D341Med (cell line): ENCODE measurements around the gene NRCAM.

ENCODE experiments used
- DNase-seq: peaks from one replicate; pipeline ENCODE4 v3.0.0; 2012; ENCODE audit warnings: low spot score

The NRCAM gene

GRCh38 chr7:108425714-108426275, 30.4 kb downstream of the NRCAM start:
- DNase-seq = no peak

GRCh38 chr7:108424013-108424412, 32.2 kb downstream of the NRCAM start:
- DNase-seq = no peak

- DNase-seq = no peak
Observed at GRCh38 chr7:108423089-108423989, 32.9 kb downstream of the NRCAM start.

- DNase-seq = no peak
Observed at GRCh38 chr7:108421720-108422331, 34.4 kb downstream of the NRCAM start.

GRCh38 chr7:108419961-108420908, 36.0 kb downstream of the NRCAM start:
- DNase-seq = no peak

- no peak for DNase-seq
Observed at GRCh38 chr7:108418946-108419345, 37.3 kb downstream of the NRCAM start.

- DNase-seq = no peak
Observed at GRCh38 chr7:108417926-108418325, 38.3 kb downstream of the NRCAM start.

- no peak for DNase-seq
Observed at GRCh38 chr7:108417144-108417543, 39.1 kb downstream of the NRCAM start.

GRCh38 chr7:108415821-108416536, 40.3 kb downstream of the NRCAM start:
- no peak for DNase-seq

- no peak for DNase-seq
Observed at GRCh38 chr7:108415084-108415483, 41.2 kb downstream of the NRCAM start.

- DNase-seq = no peak
Observed at GRCh38 chr7:108413782-108414492, 42.3 kb downstream of the NRCAM start.

- DNase-seq = no peak
Observed at GRCh38 chr7:108413337-108413736, 42.9 kb downstream of the NRCAM start.

- no peak for DNase-seq
Observed at GRCh38 chr7:108409146-108409545, 47.1 kb downstream of the NRCAM start.

GRCh38 chr7:108408296-108408991, 47.8 kb downstream of the NRCAM start:
- DNase-seq = no peak

- no peak for DNase-seq
Observed at GRCh38 chr7:108407676-108408075, 48.6 kb downstream of the NRCAM start.

GRCh38 chr7:108406222-108406890, 49.9 kb downstream of the NRCAM start:
- DNase-seq = no peak

- no peak for DNase-seq
Observed at GRCh38 chr7:108404509-108405420, 51.5 kb downstream of the NRCAM start.

GRCh38 chr7:108403597-108404217, 52.5 kb downstream of the NRCAM start:
- DNase-seq = no peak
